Measurements from ENCODE around the gene ZSWIM8.

DNA sequence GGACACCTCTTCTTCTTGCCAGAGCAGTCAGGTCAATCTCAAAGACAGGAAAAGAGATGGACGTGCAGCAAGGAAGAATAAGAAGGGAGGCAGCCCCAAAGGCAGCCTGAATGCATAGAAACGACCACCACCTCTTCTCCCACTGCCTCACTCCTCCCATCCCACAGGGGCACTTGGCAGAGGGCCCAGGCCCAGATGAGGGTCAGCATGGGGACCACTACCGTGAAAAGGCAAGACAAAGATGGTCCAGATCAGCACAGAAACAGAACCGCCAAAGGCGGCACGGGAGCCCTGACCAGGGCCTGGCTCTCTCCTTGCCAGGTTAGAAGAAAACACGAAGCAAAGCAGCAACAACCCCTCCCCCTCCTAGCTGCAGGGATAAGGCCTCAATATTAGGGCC lies 27.9 kb downstream of the ZSWIM8 start:
- TF ChIP-seq BACH1 (IDR thresholded peaks at IDR 0.05; ENCODE audit: borderline replicate concordance), result no peak
- TF ChIP-seq, protein P1, sequence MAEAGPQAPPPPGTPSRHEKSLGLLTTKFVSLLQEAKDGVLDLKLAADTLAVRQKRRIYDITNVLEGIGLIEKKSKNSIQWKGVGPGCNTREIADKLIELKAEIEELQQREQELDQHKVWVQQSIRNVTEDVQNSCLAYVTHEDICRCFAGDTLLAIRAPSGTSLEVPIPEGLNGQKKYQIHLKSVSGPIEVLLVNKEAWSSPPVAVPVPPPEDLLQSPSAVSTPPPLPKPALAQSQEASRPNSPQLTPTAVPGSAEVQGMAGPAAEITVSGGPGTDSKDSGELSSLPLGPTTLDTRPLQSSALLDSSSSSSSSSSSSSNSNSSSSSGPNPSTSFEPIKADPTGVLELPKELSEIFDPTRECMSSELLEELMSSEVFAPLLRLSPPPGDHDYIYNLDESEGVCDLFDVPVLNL (IDR thresholded peaks at IDR 0.05; ENCODE audit: low read depth, low read length), result no peak
- no peak for TF ChIP-seq TAF1 (IDR thresholded peaks at IDR 0.05; ENCODE audit: borderline replicate concordance, low read depth, low read length)
- TF ChIP-seq, protein P2, sequence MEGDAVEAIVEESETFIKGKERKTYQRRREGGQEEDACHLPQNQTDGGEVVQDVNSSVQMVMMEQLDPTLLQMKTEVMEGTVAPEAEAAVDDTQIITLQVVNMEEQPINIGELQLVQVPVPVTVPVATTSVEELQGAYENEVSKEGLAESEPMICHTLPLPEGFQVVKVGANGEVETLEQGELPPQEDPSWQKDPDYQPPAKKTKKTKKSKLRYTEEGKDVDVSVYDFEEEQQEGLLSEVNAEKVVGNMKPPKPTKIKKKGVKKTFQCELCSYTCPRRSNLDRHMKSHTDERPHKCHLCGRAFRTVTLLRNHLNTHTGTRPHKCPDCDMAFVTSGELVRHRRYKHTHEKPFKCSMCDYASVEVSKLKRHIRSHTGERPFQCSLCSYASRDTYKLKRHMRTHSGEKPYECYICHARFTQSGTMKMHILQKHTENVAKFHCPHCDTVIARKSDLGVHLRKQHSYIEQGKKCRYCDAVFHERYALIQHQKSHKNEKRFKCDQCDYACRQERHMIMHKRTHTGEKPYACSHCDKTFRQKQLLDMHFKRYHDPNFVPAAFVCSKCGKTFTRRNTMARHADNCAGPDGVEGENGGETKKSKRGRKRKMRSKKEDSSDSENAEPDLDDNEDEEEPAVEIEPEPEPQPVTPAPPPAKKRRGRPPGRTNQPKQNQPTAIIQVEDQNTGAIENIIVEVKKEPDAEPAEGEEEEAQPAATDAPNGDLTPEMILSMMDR (IDR thresholded peaks at IDR 0.05 in 2 of 3, conservative IDR thresholded peaks at IDR 0.05 in 1 of 3; ENCODE audit: control insufficient read depth in 2 of 3, extremely low read depth in 1 of 3, insufficient read depth in 1 of 3, low read depth in 3 of 3, low read length in 3 of 3), result no peak
- TF ChIP-seq JUND (IDR thresholded peaks at IDR 0.05; ENCODE audit: low read depth, low read length), result no peak

Measured in GM12878 (cell line).